Measurements from ENCODE around the gene TP53TG5. TPM values are rescaled to one million over a fixed set of nuclear protein-coding genes. Genes with fewer than 3 reads are reported as not detected.

The TP53TG5 gene
- total RNA-seq: not detected in 2 replicates

DNA sequence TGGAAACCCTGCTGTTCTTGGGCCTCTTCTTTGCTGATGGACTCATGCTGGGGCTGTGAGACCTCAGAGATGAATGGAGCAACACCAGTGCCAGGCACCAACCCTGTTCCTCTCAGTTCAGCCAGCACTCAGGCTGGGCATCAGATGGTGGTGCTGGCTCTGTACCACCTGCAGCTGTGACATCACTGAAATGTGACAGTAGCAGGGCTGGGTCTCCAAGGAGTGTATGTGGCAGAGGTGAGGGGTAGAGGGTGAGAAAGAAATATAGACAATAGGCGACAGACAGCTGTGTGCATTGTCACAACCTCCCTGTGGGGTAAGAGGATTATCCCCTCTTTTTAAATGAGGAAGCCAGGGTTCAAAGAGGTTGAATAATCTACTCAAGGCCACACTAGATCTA, at the start of gene TP53TG5:
TSS of gene TP53TG5 (minus strand) at position 135 of the 400 bp plus-strand sequence. CDS start at position 46, 89 bp downstream.

DNA sequence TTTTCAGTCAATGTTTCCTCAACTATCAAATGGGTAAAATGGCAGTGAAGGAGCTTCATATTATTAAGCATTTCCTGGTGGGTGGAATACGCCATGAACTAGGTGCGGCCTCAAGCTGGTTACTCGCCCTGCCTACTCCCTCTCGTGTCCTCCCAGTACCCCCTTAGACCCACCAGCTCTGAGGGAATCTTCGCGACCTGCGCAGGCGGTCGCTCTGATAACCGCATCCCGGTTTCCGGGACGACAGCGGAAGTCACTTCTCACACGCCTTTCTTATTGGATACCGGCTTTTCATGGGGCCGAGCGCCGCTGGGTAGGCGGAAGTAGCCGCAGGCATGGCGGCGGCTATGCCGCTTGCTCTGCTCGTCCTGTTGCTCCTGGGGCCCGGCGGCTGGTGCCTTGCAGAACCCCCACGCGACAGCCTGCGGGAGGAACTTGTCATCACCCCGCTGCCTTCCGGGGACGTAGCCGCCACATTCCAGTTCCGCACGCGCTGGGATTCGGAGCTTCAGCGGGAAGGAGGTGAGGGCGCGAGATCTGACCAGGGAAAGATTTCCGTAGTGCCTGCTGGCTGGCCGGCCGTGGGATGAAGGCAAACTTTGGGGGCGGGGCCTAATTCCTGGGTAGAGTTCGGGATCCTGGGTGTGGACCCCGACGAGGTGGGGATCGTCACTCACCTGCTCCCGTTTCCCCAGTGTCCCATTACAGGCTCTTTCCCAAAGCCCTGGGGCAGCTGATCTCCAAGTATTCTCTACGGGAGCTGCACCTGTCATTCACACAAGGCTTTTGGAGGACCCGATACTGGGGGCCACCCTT, 37.9 kb upstream of the TP53TG5 start, which contains the start of gene PIGT:
TSS of gene PIGT (plus strand) at position 320 of the 816 bp plus-strand sequence. CDS start at position 336, 16 bp downstream.

DNA sequence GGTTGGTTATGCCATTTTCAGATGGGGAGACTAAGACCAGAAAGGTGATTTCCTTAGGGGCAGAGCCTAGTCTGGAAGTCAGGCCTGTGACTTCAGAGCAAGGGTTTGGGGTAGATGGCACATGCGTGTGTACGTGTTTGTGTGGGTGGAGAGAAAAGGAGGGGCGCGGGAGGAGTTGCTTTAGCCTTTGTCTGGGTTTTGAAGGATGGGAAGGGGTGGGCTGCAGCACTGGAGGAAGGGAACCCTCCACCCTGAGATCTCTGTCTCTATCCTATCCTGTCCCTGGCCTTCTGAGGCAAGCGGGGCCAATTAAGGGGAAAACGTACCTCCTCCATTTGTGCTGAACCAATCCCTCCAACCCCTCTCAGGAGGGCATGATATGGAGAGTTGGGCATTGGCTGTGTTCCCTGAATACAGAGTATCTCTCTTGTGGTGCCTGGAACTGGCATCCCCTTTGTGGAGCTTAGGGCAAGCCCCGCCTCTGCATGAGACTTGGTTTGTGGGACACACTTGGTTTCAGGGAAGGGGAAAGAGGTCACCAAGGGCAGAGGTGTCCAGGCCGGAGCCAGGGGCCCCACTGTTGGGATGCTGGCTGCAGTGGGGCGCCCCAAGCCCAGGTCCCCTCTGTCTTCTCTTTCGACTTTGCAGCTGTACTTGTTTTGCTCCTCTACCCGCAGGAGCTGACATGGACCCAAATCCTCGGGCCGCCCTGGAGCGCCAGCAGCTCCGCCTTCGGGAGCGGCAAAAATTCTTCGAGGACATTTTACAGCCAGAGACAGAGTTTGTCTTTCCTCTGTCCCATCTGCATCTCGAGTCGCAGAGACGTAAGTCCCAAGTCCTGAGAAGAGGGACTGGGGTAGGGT, 29.9 kb upstream of the TP53TG5 start, which contains the start of gene DBNDD2:
TSS of gene DBNDD2 (plus strand) at position 507 of the 863 bp plus-strand sequence. CDS start at position 686, 179 bp downstream.

DNA sequence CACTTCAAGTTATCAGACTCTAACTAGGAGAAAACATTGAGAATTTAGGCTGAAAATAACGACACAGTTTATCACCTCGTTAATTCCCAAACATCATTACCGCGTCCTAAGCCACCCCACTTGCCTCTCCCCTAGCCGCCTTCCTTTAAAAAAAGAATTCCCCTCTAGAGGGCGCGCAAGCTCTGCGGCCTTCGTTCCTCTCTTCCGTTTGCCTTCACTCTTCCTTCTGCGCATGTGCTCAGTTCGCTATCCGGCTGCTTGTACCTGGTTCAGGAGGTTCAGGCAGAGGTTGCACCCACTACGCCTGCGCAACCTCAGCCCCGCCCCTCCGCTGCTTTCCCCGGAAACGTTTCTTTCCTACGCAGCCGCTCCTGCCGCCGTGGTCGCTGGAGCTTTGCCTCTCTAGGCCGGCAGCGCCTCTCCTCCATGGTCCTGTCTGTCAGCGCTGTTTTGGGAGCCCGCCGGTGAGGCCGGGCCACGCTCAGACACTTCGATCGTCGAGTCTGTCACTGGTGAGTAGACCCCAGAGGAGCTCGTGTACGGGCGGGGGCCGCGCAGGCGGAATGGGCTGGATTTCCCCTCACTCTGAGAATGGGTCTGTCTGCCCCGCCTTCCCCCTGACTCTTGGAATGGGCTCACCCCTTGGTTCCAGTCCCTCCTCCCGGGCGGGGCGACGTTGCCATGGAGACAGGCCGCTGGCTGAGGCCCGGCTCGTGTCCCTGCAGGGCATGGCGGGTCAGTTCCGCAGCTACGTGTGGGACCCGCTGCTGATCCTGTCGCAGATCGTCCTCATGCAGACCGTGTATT, 15.1 kb downstream of the TP53TG5 start, which contains the start of gene SYS1:
TSS of gene SYS1 (plus strand) at position 353 of the 807 bp plus-strand sequence. CDS start at position 729, 376 bp downstream.

DNA sequence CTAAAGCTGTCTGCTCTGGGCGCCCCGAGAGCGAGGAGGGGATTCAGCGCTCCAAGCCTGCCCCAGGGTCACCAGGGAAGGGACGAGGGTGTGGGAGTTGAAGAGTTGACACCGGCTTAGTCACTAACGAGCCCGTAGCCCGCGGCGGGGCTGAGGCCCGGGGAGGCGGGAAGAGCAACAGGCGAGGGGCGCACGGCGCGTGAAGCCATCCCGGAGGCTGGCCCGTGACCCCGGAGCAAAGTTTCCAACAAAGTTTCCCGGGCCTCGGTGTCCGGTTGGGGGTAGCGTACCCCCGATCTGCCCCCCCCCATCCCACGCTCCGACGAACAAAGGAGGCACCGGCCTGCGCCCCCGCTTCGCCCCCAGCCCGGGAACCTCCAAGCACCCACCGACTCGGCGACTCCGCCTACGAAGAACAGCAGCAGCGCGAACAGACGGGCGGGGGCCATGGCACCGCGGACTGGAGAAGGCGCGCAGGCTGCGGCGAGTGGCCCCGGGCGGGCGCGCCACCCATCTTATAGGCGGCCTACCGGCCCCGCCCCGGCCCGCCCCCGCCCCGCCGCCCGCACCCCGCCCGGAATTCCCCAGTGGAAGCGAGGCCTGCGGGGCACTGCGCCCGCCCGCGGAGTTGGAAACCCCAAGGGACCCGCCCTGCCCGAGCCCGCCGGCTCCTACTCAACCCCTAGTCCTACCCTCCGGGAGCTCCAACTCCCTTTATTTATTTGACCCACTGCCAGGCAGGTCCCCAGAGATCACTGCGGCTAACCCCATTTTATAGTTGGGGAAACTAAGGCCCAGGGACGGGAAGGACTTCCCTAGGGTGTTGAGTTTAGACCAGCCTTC, 30.0 kb downstream of the TP53TG5 start, which contains the start of gene SDC4:
TSS of gene SDC4 (minus strand) at position 489 of the 843 bp plus-strand sequence. CDS start at position 449, 40 bp downstream.

Small RNAs within 50 kb of the gene (small RNA-seq; reads per million reads assigned to genes)
- gene MIR6812: not detected

Other genes with a start within 250 kb of the TP53TG5 start
- gene PI3, start 203.4 kb downstream of the TP53TG5 start, total RNA-seq: not detected in 2 replicates
- not detected in 2 replicates for gene SEMG1, start 171.3 kb downstream of the TP53TG5 start, total RNA-seq
- gene SEMG2, start 157.0 kb downstream of the TP53TG5 start, total RNA-seq: not detected in 2 replicates
- not detected in 2 replicates for gene SLPI, start 123.8 kb downstream of the TP53TG5 start, total RNA-seq
- gene RBPJL, start 71.5 kb downstream of the TP53TG5 start, total RNA-seq: not detected in 2 replicates
- not detected in 2 replicates for gene MATN4, start 70.0 kb downstream of the TP53TG5 start, total RNA-seq
- 22.7 and 23.0 TPM in 2 replicates for gene SDC4, start 29.9 kb downstream of the TP53TG5 start, total RNA-seq
- 19.3 and 22.3 TPM in 2 replicates for gene SYS1, start 15.2 kb downstream of the TP53TG5 start, total RNA-seq
- 14.1 and 22.8 TPM in 2 replicates for gene DBNDD2, start 30.0 kb upstream of the TP53TG5 start, total RNA-seq
- 39.2 and 41.9 TPM in 2 replicates for gene PIGT, start 37.8 kb upstream of the TP53TG5 start, total RNA-seq
- not detected in 2 replicates for gene WFDC2, start 91.4 kb upstream of the TP53TG5 start, total RNA-seq
- not detected in 2 replicates for gene SPINT3, start 137.3 kb upstream of the TP53TG5 start, total RNA-seq
- not detected in 2 replicates for gene WFDC6, start 161.2 kb upstream of the TP53TG5 start, total RNA-seq
- not detected in 2 replicates for gene EPPIN, start 169.1 kb upstream of the TP53TG5 start, total RNA-seq
- not detected in 2 replicates for gene WFDC8, start 201.0 kb upstream of the TP53TG5 start, total RNA-seq